Stimulated activated memory B cell treated with anti-CD40 and anti-IgM and Interleukin-4, amounts not matched to agents 10 μg/mL and 1 μg/mL and 100 μg/mL, for 72 hours (primary cell): ENCODE results near the gene H3-3A.
A peak's percentile ranks its signal among the peaks of the same experiment; 100 is the strongest.

ENCODE experiments used
- ATAC-seq: fragments of 150-1000 bp; cut with Tn5 transposase; 2 replicates; pipeline ENCODE4 v1.10.0; 2021
- H3K27ac Mint-ChIP-seq: one replicate; pipeline ENCODE4 v1.8.0; 2022; ENCODE audit warnings: mild to moderate bottlenecking, mixed read lengths
- H3K27me3 Mint-ChIP-seq: one replicate; pipeline ENCODE4 v1.8.0; 2022; ENCODE audit warnings: mixed read lengths
- H3K36me3 Mint-ChIP-seq: one replicate; pipeline ENCODE4 v1.8.0; 2022; ENCODE audit warnings: mixed read lengths
- H3K4me1 Mint-ChIP-seq: one replicate; pipeline ENCODE4 v1.8.0; 2022; ENCODE audit warnings: mixed read lengths
- H3K4me3 Mint-ChIP-seq: one replicate; pipeline ENCODE4 v1.8.0; 2022; ENCODE audit warnings: mild to moderate bottlenecking, moderate library complexity, mixed read lengths
- H3K9me3 Mint-ChIP-seq: one replicate; pipeline ENCODE4 v1.8.0; 2022; ENCODE audit warnings: mixed read lengths

Gene H3-3A

DNA sequence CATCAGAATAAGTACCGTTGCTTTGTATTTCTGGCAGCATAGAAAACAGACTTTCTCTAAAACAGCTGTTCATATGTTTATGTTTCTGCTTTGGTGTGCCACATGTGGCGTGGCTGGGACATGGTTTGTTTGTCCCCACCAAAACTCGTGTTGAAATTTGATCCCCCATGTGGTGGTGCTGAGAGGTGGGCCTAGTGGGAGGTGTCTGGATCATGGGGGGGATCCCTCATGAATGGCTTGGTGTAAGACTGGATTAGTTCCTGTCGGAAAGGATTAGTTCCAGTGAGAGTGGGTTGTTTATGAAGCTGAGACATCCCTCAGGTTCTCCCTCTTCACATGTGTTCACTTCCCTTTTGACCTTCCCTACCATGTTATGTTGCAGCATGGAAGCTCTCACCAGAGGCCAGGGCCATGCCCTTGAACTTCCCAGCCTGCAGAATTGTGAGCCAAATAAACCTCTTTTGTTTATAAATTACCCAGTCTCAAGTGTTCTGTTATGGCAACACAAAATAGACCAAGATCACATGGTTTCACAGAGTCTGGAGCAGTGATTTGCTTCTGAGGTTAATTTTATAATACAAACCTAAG lies 17.9 kb upstream of the H3-3A start:
- ATAC-seq = no peak
- H3K27me3 Mint-ChIP-seq = no peaks in the 10 kb centered on the region
- H3K4me3 Mint-ChIP-seq = no peak overlapping the region
- no peaks in the 10 kb centered on the region for H3K9me3 Mint-ChIP-seq
- H3K27ac Mint-ChIP-seq = no peak overlapping the region
- no peaks in the 10 kb centered on the region for H3K36me3 Mint-ChIP-seq
- H3K4me1 Mint-ChIP-seq = peaks cover 7% of the 10 kb centered on the region

DNA sequence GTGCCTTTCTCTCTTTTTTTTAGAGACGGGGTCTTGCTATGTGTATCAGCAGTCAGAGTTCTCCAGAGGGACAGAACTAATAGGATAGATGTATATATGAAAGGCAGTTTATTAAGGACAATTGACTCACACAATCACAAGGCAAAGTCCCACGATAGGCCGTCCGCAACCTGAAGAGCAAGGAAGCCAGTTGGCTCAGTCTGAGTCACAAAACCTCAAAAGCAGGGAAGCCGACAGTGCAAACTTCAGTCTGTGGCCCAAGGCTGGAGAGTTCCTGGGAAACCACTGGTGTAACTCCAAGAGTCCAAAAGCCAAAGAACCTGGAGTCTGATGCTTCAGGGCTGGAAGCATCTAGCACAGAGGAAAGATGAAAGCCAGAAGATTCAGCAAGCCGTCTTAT lies 16.3 kb upstream of the H3-3A start:
- no peak overlapping the region for H3K27ac Mint-ChIP-seq
- no peak for ATAC-seq
- no peaks in the 10 kb centered on the region for H3K9me3 Mint-ChIP-seq
- H3K4me3 Mint-ChIP-seq = no peak overlapping the region
- H3K27me3 Mint-ChIP-seq = no peaks in the 10 kb centered on the region
- no peaks in the 10 kb centered on the region for H3K36me3 Mint-ChIP-seq
- peaks cover 7% of the 10 kb centered on the region for H3K4me1 Mint-ChIP-seq

DNA sequence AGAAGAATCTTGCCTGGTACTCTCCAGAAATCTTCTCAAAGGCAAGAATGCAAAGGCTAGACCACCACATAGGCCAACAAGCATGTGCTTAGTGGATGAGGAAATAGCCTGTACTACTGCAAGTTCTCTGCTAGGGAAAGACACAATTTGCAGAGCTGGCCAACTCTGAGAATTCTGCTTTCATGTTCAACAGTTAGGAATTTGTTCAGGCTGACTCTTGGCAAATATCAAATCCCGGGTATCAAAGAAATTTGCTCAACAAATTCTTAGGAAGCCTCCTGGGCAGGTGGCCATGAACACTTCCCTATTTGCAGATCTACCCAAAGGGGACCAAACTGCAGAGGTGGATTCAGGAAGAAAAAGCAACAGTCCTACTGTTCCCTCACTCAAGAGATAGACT lies 15.0 kb upstream of the H3-3A start:
- no peak overlapping the region for H3K4me3 Mint-ChIP-seq
- H3K4me1 Mint-ChIP-seq = peaks cover 7% of the 10 kb centered on the region
- H3K9me3 Mint-ChIP-seq = no peaks in the 10 kb centered on the region
- no peak overlapping the region for H3K27ac Mint-ChIP-seq
- H3K27me3 Mint-ChIP-seq = no peaks in the 10 kb centered on the region
- H3K36me3 Mint-ChIP-seq = no peaks in the 10 kb centered on the region
- ATAC-seq = no peak

DNA sequence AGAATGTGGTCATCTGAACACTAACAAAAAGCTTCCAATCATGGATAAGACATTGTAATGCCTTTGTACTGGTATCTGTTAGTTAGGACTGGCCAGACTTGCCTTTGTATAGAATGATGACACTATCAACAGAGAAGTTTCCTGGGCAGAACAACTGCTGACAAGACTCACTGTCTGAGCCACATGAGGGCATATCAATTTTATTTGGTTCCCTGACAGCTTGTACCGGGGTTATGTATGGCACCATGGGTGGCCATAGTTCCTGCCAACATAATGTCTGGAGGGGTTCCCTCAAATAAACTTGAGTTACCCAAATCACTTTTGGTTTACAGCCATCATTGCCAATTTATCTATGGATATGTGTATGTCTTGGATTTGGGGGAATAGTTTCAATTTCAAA lies 13.6 kb upstream of the H3-3A start:
- peaks cover 3% of the 10 kb centered on the region for H3K4me1 Mint-ChIP-seq
- ATAC-seq = no peak
- H3K36me3 Mint-ChIP-seq = no peaks in the 10 kb centered on the region
- H3K4me3 Mint-ChIP-seq = no peak overlapping the region
- H3K9me3 Mint-ChIP-seq = no peaks in the 10 kb centered on the region
- H3K27me3 Mint-ChIP-seq = no peaks in the 10 kb centered on the region
- H3K27ac Mint-ChIP-seq = no peak overlapping the region

DNA sequence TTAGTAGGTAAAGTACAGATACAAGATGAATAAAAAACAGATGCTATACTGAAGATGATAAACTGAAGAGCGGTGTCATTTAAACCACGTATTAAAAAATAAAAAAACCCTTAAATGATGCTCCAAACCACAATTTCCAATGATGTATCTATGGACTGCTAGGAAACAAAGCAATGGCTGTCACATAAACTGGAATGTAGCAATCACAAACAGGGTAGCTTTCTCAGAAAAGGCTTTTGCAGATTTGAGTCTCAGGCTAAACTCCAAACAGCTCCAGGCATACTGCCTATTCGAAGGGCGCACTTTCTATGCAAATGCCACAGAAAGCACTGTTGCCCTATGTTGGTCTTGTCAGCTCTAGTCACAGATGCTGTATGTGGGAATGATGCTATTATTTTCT lies 12.4 kb upstream of the H3-3A start:
- no peaks in the 10 kb centered on the region for H3K4me1 Mint-ChIP-seq
- H3K36me3 Mint-ChIP-seq = no peaks in the 10 kb centered on the region
- no peak for ATAC-seq
- no peaks in the 10 kb centered on the region for H3K27me3 Mint-ChIP-seq
- no peak overlapping the region for H3K4me3 Mint-ChIP-seq
- H3K9me3 Mint-ChIP-seq = no peaks in the 10 kb centered on the region
- H3K27ac Mint-ChIP-seq = no peak overlapping the region

DNA sequence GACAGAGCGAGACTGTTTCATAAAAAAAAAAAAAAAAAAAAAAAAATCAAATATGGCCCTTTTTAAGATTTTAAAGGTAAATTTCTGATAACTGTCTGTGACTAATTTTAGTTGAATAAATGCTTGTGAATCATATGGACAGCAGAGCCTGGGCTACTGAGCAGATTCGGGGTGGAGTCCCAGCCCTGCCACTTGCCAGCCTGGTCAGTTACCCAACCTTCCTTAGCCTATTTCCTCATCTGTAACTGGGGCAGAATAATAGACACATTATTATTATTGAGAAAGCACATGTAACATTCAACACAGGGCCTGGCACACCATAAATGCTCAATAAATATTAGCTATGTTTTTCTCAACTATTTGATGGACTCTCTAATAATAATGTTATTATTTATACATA lies 11.2 kb upstream of the H3-3A start:
- Mint-ChIP-seq H3K4me3 (no peak overlapping the region), H3K9me3 (no peaks in the 10 kb centered on the region), H3K27me3 (no peaks in the 10 kb centered on the region), H3K4me1 (no peaks in the 10 kb centered on the region), H3K36me3 (peaks cover 5% of the 10 kb centered on the region), H3K27ac (no peak overlapping the region)
- no peak for ATAC-seq

DNA sequence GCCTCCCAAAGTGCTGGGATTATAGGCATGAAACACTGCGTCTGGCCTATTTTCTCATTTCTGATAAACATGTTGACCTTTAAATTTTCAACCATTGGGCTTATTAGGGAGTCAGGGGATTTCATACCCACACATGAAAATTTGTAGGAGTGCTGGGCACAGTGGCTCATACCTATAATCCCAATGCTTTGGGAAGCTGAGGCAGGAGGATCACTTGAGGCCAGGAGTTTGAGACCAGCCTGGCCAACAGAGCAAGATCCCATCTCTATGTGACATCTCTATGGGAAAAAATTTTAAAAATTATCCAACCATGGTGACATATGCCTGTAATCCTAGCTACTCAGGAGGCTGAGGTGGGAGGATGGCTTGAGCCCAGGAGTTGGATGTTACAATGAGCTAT lies 10.5 kb upstream of the H3-3A start:
- Mint-ChIP-seq H3K27me3 (no peaks in the 10 kb centered on the region), H3K4me3 (no peak overlapping the region), H3K4me1 (no peaks in the 10 kb centered on the region), H3K36me3 (peaks cover 7% of the 10 kb centered on the region), H3K9me3 (no peaks in the 10 kb centered on the region), H3K27ac (no peak overlapping the region)
- no peak for ATAC-seq

DNA sequence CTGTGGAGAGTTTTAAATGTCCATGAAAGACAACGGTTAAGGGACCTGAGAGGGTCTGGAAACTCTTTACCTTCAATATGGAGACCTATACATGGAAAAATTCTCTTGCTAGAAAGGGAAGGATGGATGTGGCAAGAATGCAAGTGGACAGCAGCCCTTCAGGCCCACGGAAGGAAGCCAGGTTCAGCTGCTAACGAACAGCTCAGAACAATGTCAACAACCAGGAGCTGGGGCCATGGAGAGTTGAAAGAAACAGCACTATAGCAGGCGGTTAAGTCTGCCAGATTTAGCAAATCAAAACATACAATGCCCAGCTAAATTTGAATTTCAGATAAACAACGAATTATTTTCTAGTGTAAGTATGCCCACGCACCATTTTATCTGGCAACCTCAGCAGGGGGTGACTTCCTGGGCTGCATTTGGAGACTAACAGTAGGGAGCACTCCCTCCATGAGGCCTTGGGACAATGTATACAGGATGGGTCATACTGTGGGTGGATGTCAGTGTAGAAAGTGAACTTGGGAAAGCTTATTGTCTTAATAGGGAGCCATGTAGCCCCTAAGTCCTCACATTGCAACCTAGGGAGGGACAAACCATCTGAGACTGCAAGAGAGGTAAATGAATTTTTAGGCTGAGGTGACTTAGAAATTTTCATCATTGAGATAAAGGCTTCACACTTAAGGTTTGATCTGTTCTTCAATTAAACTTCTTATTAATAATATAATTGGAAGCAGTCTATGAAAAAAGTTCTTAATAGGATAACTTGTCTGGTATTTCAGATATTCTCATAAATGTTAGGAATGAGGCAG lies 7.8 kb upstream of the H3-3A start:
- peaks cover 15% of the 10 kb centered on the region for H3K36me3 Mint-ChIP-seq
- no peak for ATAC-seq
- H3K27ac Mint-ChIP-seq = peak overlapping the region; percentile 41
- no peak overlapping the region for H3K4me3 Mint-ChIP-seq
- H3K27me3 Mint-ChIP-seq = no peaks in the 10 kb centered on the region
- peaks cover 4% of the 10 kb centered on the region for H3K4me1 Mint-ChIP-seq
- H3K9me3 Mint-ChIP-seq = no peaks in the 10 kb centered on the region

DNA sequence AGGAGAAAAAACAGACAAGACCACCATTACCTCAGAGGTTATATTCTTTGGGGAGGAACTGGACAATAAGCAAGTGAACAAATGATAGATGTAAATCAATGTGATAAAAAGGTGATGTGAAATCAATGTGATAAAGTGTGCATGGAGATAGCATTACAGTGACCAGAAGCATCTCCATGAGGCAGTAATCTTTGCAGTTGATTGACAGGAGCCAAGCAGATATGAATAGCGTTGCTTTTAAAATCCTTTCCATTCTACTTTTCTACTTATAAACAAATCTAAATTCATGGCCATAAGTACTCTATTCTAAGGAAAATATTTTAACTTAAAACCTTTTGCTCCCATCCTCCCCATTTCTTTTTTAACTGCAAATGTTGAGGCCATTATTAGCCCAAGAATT lies 2.8 kb upstream of the H3-3A start:
- Mint-ChIP-seq H3K27me3 (no peaks in the 10 kb centered on the region), H3K36me3 (peaks cover 24% of the 10 kb centered on the region), H3K4me1 (peaks cover 25% of the 10 kb centered on the region), H3K4me3 (no peak overlapping the region), H3K27ac (no peak overlapping the region), H3K9me3 (no peaks in the 10 kb centered on the region)
- ATAC-seq = no peak

DNA sequence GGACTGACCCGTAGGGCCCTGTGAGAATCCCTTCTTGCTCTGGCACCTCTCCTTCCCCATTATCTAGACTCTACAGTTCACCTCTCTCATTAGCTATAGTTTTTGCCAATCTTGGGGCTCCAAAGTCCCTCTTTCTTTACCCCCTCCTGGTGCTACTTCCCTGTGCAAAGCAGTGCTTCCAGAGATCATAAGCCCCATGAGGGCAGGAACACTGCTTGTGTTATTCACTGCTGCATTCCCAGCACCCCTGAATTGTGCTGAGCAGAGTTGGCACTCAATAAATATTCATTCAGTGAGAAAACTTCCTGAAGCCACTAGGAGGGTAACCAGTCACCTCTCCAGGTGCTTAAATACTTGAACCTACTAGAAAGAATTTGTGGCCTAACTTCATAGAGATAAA lies 2.1 kb upstream of the H3-3A start:
- H3K27ac Mint-ChIP-seq = no peak overlapping the region
- no peak overlapping the region for H3K4me3 Mint-ChIP-seq

DNA sequence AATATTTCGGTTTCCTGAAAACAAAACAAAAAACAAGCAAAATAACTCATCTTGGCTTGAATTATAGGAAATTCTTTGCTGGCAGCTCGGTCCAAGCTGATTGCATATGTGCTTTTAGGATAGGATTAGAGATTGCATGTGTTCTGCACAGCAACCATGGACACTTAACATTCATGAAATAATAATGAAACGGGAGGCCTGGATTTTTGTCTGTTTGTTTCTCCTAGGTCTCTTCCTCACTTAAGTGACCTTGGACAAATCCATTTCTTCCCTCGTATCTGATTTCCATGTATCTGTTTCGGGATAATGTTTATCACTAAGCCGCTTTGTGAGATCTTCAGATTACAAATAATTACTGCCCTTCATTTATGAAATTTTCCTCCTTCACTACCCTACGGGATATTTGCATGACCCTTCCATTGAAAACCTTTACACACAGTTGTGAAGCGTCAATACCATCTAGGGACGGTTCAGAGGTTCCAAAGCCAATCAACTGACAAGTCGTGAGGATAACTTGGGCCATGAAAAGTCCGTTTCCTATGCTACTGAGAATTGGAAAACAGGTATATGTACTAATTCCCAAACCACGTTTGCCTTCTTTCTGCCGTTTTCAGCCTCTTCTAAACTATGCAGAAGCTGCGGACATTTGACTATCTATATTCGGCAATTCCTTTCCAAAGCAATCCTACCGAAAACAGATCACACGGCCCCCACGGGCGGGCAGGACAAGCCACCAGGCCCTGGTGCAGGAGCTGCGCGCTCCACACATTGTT lies 1.3 kb upstream of the H3-3A start:
- no peak for ATAC-seq
- peak overlapping the region; percentile 88 for H3K27ac Mint-ChIP-seq
- H3K4me1 Mint-ChIP-seq = peaks cover 38% of the 10 kb centered on the region
- H3K27me3 Mint-ChIP-seq = no peaks in the 10 kb centered on the region
- H3K9me3 Mint-ChIP-seq = no peaks in the 10 kb centered on the region
- H3K36me3 Mint-ChIP-seq = peaks cover 33% of the 10 kb centered on the region
- peak overlapping the region; percentile 89 for H3K4me3 Mint-ChIP-seq

More for the DNA sequence above, 2.1 kb upstream of the H3-3A start:
- Mint-ChIP-seq H3K4me1 (peaks cover 31% of the 10 kb centered on the region), H3K36me3 (peaks cover 31% of the 10 kb centered on the region), H3K9me3 (no peaks in the 10 kb centered on the region), H3K27me3 (no peaks in the 10 kb centered on the region)
- no peak for ATAC-seq

DNA sequence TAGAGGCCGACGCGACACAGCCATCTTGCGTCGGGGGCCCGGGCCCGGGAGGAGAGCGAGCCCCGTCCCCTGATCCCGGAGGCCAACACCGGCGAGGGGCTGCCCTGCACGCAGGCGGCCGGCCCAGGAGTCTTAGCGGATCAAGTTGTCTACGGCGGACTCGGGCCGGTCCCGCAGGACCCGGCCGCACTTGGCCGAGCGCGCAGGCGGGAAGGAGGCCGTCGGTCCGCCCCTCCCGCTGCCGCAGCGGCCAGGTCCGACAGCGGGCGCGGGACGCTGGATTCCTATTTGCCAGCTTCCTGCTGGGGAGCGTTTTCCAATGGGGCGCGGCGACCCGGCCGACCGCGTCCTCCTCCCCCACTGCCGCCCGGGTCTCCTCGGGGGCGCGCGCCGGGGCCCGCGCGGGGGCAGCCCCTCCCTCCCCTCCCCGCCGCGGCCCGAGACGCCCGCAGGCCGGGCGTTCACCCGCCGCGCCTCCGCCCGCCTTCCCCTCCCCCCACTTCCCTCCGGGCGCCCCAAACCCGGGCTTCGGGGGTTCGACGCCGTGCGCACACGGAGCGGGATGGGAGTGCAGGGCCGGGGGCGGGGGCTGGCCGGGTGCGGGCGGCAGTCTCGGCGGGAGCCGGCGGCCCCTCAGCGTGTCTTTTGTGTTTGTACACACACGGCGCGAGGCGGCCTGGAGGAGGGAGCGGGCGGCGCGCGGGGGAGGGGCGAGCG lies 517 bp upstream of the H3-3A start:
- Mint-ChIP-seq H3K27ac (peak overlapping the region; percentile 98), H3K36me3 (peaks cover 36% of the 10 kb centered on the region), H3K4me1 (peaks cover 44% of the 10 kb centered on the region), H3K9me3 (no peaks in the 10 kb centered on the region), H3K27me3 (no peaks in the 10 kb centered on the region), H3K4me3 (peak overlapping the region; percentile 89)
- peak; percentile 77 for ATAC-seq

DNA sequence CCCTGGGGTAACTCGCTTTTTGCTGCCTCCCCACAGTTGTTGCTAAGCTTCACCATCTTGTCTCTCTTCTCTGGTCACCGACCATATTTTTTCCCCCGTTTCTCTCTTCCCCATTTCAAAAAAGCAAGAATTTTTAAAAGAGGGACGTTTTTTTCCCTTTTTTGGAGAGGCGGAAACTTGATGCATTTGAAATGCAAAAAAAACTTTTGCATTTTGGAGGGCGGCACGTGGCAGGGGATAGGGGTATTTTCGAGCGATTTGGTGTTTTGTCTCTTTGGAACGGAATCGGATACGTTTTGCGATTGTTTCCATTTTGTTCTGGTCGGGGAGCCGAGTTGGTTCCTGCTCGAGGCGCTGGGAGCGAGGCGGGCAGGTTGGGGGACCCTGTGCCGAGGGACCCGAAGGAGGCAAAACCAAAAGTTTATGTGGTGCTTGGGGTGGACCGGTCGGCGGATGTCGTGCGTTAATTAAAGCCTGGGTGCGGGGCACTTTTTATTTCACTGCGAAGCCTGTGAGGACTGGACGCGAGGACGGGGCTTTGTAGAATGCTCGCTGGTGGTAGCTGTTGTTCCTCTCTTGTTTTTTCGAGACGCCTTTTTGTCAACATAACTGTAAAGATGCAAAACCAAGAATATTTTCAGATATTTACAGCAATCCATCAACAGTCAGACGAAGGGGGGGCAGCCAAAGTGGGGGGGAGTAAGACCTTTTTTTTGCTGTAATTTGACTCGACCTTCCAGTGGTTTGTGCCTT lies 884 bp downstream of the H3-3A start:
- H3K4me3 Mint-ChIP-seq = peak overlapping the region; percentile 96
- peaks cover 52% of the 10 kb centered on the region for H3K4me1 Mint-ChIP-seq
- peak overlapping the region; percentile 98 for H3K27ac Mint-ChIP-seq
- no peaks in the 10 kb centered on the region for H3K27me3 Mint-ChIP-seq
- H3K36me3 Mint-ChIP-seq = peaks cover 41% of the 10 kb centered on the region
- ATAC-seq = peak; percentile 47
- no peaks in the 10 kb centered on the region for H3K9me3 Mint-ChIP-seq

DNA sequence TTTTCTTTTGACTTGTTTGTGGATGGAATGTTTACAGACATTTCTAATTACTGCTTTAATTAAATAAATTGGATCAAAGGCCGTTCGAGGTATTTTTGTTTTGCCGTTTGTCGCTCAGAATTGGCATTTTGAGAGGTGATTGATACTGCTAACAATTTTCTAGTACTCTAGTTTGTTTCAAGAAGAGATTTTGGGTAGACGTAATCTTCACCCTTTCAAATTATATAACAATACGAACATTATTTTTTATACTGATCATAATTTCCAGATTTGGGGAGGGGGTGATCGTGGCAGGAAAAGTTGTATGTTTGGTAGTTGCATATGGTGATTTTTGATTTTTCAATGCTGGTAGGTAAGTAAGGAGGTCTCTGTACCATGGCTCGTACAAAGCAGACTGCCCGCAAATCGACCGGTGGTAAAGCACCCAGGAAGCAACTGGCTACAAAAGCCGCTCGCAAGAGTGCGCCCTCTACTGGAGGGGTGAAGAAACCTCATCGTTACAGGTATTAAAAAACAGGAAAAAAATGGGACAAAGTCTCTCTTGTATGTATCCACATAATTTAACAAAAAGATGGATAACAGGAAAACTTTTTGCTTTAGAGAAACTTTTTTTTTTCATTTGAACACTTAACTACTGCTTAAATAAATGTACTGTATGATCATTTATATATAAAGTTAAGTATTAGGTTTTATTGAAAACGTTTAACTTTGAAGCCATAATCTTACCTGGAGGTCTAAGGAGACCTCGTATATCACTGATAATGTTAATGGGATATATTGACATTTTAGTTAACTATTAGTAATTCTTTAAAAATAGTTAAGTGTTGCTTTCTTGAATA lies 1.7 kb downstream of the H3-3A start:
- ATAC-seq = no peak
- Mint-ChIP-seq H3K27ac (peak overlapping the region; percentile 98), H3K4me3 (peak overlapping the region; percentile 96), H3K36me3 (peaks cover 42% of the 10 kb centered on the region), H3K27me3 (no peaks in the 10 kb centered on the region), H3K9me3 (no peaks in the 10 kb centered on the region), H3K4me1 (peaks cover 57% of the 10 kb centered on the region)
